ENCODE data around the gene POM121. TPM values are rescaled to one million over a fixed set of nuclear protein-coding genes. Genes with fewer than 3 reads are reported as not detected.
"Not testable (repeated sequence)": the region's sequence is repeated elsewhere in the genome, so short reads cannot be mapped to it uniquely, and the experiment has no call there.

The POM121 gene
- total RNA-seq, 4 donors from 2014 or later = 17.8 to 39.4 (median 19.4) TPM

DNA sequence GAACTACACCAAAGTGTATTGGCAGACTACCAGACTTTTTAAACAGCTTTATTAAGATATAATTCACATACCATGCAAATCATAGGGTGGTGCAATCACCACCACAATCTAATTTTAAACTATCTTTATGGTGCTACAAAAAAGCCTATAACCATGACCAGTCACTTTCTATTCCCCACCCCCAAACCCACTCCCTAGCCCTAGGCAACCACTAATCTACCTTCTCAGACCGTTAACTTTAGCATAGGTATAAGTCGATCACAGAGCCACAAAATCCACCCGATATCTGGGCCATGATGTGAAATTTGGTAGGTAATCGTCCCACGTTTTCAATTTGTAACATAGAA is 536 bp upstream of the POM121 start:
- no peak for TF ChIP-seq CTCF (IDR thresholded peaks at IDR 0.05)
- ATAC-seq (ENCODE audit: low FRiP score) = no peak
- DNase-seq (ENCODE audit: low spot score) = no peak

GRCh38 chr7:72925546-72926120 is 738 bp downstream of the POM121 start:
- no peak for TF ChIP-seq CTCF (IDR thresholded peaks at IDR 0.05)
- DNase-seq (ENCODE audit: low spot score) (no peak), ATAC-seq (ENCODE audit: low FRiP score) (peak; percentile 55)

DNA sequence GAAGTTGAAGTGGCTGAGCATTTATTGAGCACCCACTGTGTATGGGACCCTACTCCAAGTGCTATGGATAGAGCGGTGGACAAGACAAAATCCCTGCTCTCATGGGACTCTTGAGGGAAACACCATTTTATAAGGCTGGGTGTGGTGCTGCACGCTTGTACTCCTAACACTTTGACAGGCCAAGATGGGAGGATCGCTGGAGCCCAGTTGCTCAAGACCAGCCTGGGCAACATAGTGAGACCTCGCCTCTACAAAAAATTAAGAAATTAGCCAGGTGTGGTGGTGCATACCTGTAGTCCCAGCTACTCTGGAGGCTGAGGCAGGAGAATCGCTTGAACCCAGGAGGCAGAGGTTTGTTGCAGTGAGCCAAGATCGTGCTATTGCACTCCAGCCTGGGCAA is 2.9 kb downstream of the POM121 start:
- ATAC-seq (ENCODE audit: low FRiP score); DNase-seq (ENCODE audit: low spot score): not testable (repeated sequence)

DNA sequence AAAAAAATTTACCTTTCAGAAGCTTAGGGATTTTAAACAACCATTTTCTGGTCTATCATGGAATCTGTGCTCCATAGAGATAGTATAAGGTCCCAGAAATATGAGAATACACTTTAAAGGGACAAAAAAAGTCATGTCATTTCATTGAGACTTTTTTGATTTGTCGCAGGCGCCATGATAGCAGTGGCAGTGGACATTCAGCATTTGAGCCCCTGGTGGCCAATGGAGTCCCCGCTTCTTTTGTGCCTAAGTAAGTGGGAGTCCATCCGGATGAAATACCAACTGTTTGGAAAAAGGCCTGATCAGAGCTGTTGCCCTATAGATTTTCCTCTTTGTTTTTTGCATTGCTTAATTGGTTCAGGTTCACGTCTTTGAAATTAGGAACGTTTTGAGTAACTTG is 3.3 kb downstream of the POM121 start:
- DNase-seq (ENCODE audit: low spot score); ATAC-seq (ENCODE audit: low FRiP score): not testable (repeated sequence)

GRCh38 chr7:72942022-72942705 is 17.3 kb downstream of the POM121 start:
- not testable (repeated sequence) for ATAC-seq (ENCODE audit: low FRiP score); DNase-seq (ENCODE audit: low spot score)

DNA sequence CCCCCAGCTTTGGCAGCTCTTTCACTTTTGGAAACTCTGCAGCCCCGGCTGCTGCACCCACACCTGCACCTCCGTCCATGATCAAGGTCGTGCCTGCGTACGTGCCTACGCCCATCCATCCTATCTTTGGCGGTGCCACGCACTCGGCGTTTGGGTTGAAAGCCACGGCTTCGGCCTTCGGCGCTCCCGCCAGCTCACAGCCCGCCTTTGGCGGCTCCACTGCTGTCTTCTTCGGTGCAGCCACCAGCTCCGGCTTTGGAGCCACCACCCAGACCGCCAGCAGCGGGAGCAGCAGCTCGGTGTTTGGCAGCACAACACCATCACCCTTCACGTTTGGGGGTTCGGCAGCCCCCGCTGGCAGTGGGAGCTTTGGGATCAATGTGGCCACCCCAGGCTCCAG is 18.1 kb downstream of the POM121 start:
- ATAC-seq (ENCODE audit: low FRiP score); DNase-seq (ENCODE audit: low spot score): not testable (repeated sequence)

DNA sequence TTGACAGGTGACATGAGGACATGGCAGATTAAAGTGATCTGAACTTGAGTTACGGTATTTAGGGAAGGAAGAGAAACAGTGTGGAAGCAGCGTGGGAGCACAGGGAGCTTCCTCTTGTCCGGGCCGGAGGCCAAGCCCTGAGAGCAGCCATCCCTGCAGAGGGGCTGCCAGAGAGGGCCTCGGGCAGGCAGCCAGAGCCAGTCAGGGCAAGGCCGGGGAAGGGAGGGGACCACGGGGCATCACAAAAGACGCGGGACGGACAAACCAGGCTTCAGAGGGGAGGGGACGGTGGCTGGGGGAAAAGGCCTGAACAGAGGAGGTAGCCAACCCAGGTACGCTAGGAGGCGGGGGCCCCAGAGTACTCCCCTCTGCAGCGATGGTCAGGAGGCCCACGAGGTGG is 20.0 kb downstream of the POM121 start:
- ATAC-seq (ENCODE audit: low FRiP score); DNase-seq (ENCODE audit: low spot score): not testable (repeated sequence)

DNA sequence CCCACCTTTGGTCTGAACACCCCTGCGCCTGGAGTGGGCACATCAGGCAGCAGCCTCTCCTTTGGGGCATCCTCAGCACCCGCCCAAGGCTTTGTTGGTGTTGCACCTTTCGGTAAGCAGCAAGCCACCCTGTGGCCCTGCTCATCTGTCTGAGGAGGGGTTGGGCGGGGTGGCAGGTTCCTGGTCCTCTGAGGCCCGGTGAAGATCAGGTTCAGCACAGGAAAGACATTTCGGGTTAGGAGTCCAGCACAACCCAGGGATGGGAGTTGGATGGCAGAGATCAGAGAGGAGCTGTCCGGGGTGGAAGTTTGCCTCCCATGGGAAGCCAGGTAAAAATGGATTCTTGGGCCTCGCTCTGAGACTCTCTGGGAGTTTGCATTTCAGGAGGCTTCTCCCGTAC is 20.7 kb downstream of the POM121 start:
- not testable (repeated sequence) for ATAC-seq (ENCODE audit: low FRiP score)

DNA sequence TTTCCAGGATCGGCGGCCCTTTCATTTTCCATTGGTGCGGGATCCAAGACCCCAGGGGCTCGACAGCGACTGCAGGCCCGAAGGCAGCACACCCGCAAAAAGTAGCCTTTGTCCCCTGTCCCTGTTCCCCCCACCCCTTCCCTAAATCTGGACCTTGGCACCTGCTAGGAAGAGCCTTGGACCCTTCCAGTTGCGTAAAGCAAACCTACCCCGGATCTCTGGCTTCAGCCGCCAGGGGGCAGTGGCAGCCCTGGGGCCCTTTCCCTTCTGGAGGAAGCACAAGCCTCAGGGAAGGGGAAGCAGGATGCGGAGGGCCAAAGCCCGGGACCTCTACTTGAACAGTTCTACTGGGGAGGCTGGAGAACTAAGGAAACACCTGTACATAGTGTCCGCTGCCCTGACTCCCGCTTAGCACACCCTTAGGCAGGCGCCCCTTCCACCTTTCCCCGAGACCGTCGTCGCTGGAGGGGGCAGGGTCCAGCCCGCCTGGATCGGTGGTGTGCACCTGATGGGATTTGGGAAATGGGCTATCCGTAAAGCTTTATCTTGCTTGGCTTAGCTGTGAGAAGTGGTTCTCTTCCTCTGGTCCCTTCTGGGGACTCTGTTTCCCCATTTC is 21.3 kb downstream of the POM121 start:
- ATAC-seq (ENCODE audit: low FRiP score); DNase-seq (ENCODE audit: low spot score): not testable (repeated sequence)

More for the DNA sequence above, 20.7 kb downstream of the POM121 start:
- DNase-seq (ENCODE audit: low spot score) = not testable (repeated sequence)

GRCh38 chr7:72948714-72949113 is 23.8 kb downstream of the POM121 start:
- ATAC-seq (ENCODE audit: low FRiP score) = not testable (repeated sequence)

GRCh38 chr7:72949276-72949675 is 24.4 kb downstream of the POM121 start:
- not testable (repeated sequence) for DNase-seq (ENCODE audit: low spot score); ATAC-seq (ENCODE audit: low FRiP score)

More at GRCh38 chr7:72948714-72949113, 23.8 kb downstream of the POM121 start:
- DNase-seq (ENCODE audit: low spot score) = not testable (repeated sequence)

DNA sequence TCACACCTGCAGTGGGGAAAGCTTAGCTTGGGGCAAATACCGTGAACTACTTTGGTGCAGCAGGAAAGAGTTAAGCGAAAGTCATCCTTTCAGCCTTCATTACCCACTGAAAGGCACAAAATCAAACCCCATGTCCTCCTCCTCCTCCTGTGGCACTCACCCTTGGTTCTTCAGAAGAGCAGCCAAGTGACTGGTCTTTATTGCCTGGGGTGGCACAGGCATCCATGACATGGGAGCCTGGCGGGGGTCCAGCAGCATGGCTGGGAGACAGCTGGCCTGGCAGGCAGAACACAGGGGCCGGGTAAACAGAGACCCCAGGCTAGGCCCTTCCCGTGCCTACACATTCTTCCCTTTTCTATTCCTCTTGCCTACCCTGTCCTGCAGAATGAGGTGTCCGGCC is 24.8 kb downstream of the POM121 start:
- not testable (repeated sequence) for ATAC-seq (ENCODE audit: low FRiP score)

DNA sequence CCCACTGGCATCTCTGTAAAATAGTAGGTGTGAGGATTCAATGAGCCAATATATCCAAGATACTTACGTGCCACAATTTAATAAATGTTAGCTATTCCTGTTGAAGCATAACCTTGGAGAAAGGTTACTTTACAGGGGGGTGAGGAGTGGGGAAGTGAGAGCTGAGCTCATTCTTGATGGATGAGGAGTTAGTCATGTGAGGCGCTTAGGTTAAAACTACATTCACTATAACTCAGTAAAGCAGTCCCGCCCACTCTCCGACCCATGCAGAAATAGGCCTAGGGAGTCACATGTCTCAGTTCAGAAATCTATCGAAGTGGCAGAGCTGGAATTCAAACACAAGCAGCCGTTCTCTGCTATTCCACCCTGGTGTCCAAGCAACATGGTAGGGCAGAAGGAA is 25.5 kb downstream of the POM121 start:
- not testable (repeated sequence) for DNase-seq (ENCODE audit: low spot score); ATAC-seq (ENCODE audit: low FRiP score)

More for the DNA sequence above, 24.8 kb downstream of the POM121 start:
- DNase-seq (ENCODE audit: low spot score) = not testable (repeated sequence)

DNA sequence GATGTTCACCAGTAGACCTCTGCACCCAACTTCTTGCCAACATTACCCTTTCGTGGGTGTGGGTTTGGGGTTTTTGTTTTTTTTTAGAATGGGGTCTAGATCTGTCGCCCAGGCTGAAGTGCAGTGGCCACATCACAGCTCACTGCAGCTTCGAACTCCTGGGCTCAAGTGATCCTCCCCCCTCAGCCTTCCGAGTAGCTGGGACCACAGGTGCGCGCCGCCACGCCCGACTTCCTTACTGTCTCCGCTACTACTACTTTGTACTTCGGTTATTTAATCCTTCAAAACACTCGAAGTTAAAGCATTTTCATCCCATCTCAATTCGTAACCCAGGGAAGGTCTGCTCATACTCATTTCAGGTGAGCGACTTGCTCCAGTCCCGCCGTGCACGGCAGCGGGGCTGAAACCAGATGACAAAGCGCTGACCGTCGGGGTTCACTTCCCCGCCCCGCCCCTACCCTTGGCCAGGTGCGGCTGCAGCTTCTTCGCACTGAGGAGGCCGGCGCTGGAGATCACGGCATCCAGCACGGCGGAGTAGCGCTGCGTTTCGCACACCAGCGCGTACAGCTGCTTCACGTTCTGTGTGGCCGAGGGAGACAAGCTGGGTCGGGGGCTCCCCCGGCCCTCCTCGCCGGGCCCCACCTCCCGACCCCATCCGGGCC is 29.1 kb downstream of the POM121 start:
- ATAC-seq (ENCODE audit: low FRiP score) = peak; percentile 50

GRCh38 chr7:72954563-72955198 is 29.8 kb downstream of the POM121 start:
- not testable (repeated sequence) for DNase-seq (ENCODE audit: low spot score)
- ATAC-seq (ENCODE audit: low FRiP score) = peak; percentile 92

More for the DNA sequence above, 29.1 kb downstream of the POM121 start:
- DNase-seq (ENCODE audit: low spot score) = not testable (repeated sequence)

GRCh38 chr7:72960029-72960428 is 35.1 kb downstream of the POM121 start:
- DNase-seq (ENCODE audit: low spot score); ATAC-seq (ENCODE audit: low FRiP score): not testable (repeated sequence)
